Stimulated activated naive CD4-positive, alpha-beta T cell (primary cell): ENCODE measurements around the gene TFEB.

Experiments used
- DNase-seq, 6 experiments: peaks; one replicate each; lab custom pipeline; 2025; lab: John Stamatoyannopoulos, UW

Gene TFEB

GRCh38 chr6:41638002-41638934, 97.1 kb downstream of the TFEB start, which contains the start of gene MDFI:
TSS of gene MDFI (plus strand) at chr6:41638468. CDS start at chr6:41638750, 282 bp downstream.
- DNase-seq: no peak

- no peak for DNase-seq
Measured at GRCh38 chr6:41637194-41638001, 98.0 kb downstream of the TFEB start.

DNA sequence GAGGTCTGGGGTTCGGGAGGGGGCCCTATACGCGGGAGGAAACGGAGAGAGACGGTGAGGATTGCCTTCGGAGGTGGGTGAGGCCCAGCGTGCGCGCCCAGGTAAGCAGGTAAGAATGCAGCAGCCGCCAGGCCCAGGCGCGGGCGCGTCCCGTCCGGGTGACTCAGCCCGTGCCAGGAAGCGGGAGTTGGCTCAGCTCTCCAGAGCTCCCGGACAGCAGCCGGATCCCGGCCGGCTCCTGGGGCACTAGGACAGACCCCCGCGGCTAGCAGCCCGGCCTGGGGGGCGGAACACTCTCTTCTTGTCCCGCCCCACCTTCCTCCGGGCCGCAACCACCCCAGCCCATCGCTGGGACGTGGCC, 98.6 kb downstream of the TFEB start:
- DNase-seq: no peak

GRCh38 chr6:41635365-41635764, 100.0 kb downstream of the TFEB start:
- DNase-seq: no peak

- DNase-seq: no peak
Measured at GRCh38 chr6:41634657-41635056, 100.8 kb downstream of the TFEB start.
